Measurements from ENCODE around the gene MYO7A. TPM values are rescaled to one million over a fixed set of nuclear protein-coding genes. Genes with fewer than 3 reads are reported as not detected.

MYO7A gene
- total and polyA plus RNA-seq, 2 of the 8 experiments (the other 6 are each of a cell fraction or from before 2014, with no cell fraction given): 1.5 to 1.9 TPM

DNA sequence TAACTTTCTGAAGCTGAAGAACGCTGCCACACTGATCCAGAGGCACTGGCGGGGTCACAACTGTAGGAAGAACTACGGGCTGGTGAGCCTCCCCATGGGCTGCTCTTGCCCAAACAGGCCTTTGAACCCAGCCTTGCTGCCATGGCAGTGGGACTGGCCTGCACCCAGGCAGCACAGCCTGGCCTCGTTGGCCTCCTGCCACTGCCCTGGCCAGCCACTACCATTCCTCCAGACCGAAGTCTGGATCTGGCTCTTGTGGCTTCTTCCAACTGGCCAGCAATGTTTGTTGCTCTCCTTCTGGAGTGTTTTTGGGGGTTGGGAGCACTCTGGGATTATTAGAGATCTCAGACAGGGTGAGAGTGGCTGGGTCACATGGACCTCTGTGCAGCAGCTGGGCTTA, 51.0 kb downstream of the MYO7A start (continued):
- no peak for TF ChIP-seq SUZ12 (IDR thresholded peaks at IDR 0.05; ENCODE audit: low read length)
